ENCODE results near the gene TOP2B. TPM values are rescaled to one million over a fixed set of nuclear protein-coding genes. Genes with fewer than 3 reads are reported as not detected.

TOP2B gene
- total and polyA plus RNA-seq, 5 experiments from 2014 or later = 65.7 to 199 (median 122) TPM

DNA sequence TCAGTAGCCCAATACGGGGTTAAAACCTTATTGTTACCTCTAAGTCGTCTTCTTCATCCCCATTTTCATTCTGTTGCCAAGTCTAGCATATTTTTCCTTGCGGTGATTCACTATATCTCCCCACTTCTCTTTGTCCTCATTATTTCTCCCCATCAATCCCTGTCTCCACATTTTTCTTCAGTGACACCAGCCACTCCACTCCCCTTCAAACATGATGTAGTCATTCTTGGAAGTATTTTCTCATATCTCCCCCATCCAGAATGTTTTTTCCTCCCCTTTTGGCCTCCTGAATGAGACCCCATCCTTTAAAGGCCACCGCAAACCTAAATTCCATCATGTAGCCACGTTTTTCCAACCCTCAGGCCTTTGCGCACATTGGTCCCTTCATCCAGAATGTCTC is 105.9 kb downstream of the TOP2B start:
- no peaks in the 10 kb centered on the region for H3K4me1 Mint-ChIP-seq
- POLR2A ChIA-PET = no interaction called here
- H3K27ac Mint-ChIP-seq = no peak overlapping the region
- peaks cover 0 to 9% (median 2%) of the 10 kb centered on the region in 5 donors for H3K27me3 Mint-ChIP-seq
- H3K4me3 Mint-ChIP-seq = no peak overlapping the region
- H3K36me3 Mint-ChIP-seq = no peaks in the 10 kb centered on the region
- ATAC-seq (no peak), DNase-seq (no peak)
- H3K9me3 Mint-ChIP-seq = no peaks in the 10 kb centered on the region

DNA sequence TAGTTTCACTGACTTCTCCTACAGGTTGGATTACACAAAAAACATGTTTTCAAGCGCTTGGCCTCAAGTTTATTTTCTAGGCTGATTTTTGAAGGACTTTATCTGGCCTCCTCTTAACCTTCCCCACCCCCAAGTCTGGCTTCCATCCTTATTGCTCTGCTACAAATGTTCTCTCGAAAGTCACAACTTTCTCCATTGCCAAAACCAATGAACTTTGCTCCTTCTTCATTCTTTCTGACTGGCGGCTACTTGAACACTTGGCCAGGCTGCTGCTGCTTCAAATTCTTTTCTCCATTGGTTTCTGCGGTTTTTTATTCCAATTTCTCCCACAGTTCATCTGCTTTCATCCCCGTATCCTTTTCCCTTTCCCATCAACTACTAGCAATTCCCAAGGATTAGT is 106.6 kb downstream of the TOP2B start:
- ATAC-seq = no peak
- Mint-ChIP-seq H3K4me1 (no peaks in the 10 kb centered on the region), H3K36me3 (no peaks in the 10 kb centered on the region), H3K27me3 (peaks cover 0 to 9% (median 2%) of the 10 kb centered on the region in 5 donors), H3K27ac (no peak overlapping the region), H3K9me3 (no peaks in the 10 kb centered on the region), H3K4me3 (no peak overlapping the region)
- DNase-seq = no peak
- POLR2A ChIA-PET = no interaction called here

GRCh38 chr3:25557694-25558093 is 107.0 kb downstream of the TOP2B start:
- Mint-ChIP-seq H3K27me3 (peaks cover 0 to 9% (median 2%) of the 10 kb centered on the region in 5 donors), H3K36me3 (no peaks in the 10 kb centered on the region), H3K9me3 (no peaks in the 10 kb centered on the region), H3K27ac (no peak overlapping the region), H3K4me3 (no peak overlapping the region), H3K4me1 (no peaks in the 10 kb centered on the region)
- POLR2A ChIA-PET = no interaction called here
- ATAC-seq = no peak
- no peak for DNase-seq

- Mint-ChIP-seq H3K27ac (no peak overlapping the region), H3K9me3 (no peaks in the 10 kb centered on the region), H3K27me3 (peaks cover 0 to 4% (median 2%) of the 10 kb centered on the region in 5 donors), H3K4me3 (no peak overlapping the region), H3K36me3 (no peaks in the 10 kb centered on the region), H3K4me1 (no peaks in the 10 kb centered on the region)
- no peak for ATAC-seq
- DNase-seq = no peak
- POLR2A ChIA-PET = no interaction called here
Measured at GRCh38 chr3:25556447-25556846, 108.3 kb downstream of the TOP2B start.

DNA sequence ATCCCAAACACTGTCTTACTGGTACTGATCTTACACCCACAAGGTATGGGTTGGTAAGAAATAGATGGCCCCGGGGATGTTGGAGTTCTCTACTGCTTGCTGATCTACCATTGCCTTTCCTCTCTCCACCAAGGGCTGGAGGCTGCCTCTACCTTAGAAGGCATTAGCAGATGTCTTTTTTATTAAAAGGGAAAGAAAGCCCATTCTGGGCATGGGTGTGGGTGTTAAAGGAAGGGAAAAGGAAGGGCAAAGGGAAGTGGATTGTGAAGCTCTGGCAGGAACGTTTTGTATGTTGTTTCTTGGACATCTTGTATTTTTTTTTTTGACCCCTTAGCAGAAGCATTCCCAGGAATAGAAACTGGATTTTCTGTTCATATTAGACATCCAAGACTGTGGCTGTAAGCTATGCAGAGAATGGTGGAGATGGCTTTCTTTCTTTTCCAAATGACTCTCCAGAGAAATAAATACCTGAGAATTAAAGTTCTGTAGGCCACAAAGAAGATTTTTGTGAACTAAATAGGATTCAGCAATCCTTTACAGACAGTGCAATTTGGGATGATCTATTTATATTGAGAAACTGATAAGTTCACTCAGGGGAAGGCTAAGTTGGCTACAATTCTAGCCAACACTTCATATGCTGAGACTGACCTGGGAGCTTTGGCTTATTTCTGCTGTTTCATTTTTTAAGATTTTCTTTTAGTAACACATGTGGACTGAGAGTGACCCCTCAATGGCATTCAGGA is 108.8 kb downstream of the TOP2B start:
- Mint-ChIP-seq H3K4me3 (no peak overlapping the region), H3K36me3 (no peaks in the 10 kb centered on the region), H3K27me3 (peaks cover 0 to 6% (median 2%) of the 10 kb centered on the region in 5 donors), H3K27ac (no peak overlapping the region), H3K9me3 (no peaks in the 10 kb centered on the region), H3K4me1 (no peaks in the 10 kb centered on the region)
- DNase-seq (no peak), ATAC-seq (no peak)
- POLR2A ChIA-PET = no interaction called here

DNA sequence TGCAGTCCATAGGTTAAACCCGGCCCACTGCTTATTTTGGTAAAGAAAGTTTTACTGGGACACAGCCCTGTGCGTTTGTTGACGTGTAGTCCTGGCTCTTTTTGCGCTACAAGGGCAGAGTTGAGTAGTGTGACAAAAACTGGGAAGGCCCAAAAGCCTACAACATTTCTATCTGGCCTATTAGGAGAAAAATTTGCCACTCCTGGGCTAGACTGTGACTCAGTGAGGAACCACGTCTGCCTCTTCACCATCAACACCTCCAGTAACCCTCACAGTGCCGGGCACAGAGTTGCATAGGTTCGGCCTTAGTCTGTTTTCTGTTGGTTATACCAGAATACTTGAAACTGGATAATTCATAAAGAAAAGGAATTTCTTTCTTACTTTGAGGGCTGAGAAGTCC is 110.3 kb downstream of the TOP2B start:
- Mint-ChIP-seq H3K27ac (no peak overlapping the region), H3K27me3 (peaks cover 0 to 6% (median 2%) of the 10 kb centered on the region in 5 donors), H3K36me3 (no peaks in the 10 kb centered on the region), H3K9me3 (no peaks in the 10 kb centered on the region), H3K4me1 (no peaks in the 10 kb centered on the region), H3K4me3 (no peak overlapping the region)
- no peak for DNase-seq
- POLR2A ChIA-PET = no interaction called here
- ATAC-seq = no peak

DNA sequence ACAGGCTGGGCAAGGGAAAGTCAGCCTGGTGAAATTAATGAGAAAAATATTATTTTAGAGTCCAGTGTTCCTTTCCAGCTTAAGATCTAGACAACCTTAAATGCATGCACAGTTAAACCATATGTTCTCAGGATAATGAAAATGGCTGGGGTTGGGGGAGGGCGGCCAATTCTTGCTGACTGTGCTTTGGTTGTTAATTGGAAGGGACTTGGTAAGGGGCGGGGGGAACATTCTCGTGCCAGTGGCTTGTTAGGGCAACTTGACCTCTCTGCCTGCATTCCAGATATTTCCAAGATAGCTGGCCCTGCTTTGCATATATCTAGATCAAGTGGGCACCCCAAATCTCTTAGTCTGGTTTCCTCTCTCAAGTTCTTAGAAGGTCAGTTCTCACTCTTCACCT is 112.5 kb downstream of the TOP2B start:
- Mint-ChIP-seq H3K4me1 (no peaks in the 10 kb centered on the region), H3K9me3 (no peaks in the 10 kb centered on the region), H3K27ac (no peak overlapping the region), H3K27me3 (peaks cover 0 to 6% (median 2%) of the 10 kb centered on the region in 5 donors), H3K36me3 (no peaks in the 10 kb centered on the region), H3K4me3 (no peak overlapping the region)
- ATAC-seq = no peak
- DNase-seq = no peak
- POLR2A ChIA-PET = no interaction called here

DNA sequence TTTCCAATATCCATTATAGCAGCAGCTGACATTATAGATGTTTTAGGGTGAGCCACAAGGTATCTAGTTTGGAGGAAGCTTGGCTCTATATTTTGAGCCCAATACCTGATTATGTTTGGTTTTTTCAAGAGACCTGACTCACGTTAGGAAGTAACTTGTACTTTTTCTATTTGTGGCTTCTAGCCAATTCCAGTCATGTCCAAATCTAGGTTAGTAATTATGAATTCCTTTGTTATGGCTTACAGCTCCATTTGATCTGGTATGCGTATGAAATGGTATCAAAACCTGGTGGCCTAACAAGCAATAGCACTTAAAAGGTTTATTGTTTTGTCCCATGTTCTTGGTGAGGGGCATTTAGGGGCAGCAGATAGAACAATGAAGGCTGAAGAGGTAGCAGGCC is 115.9 kb downstream of the TOP2B start:
- Mint-ChIP-seq H3K4me3 (no peak overlapping the region), H3K4me1 (peaks cover 0 to 2% (median 0%) of the 10 kb centered on the region in 4 donors), H3K9me3 (no peaks in the 10 kb centered on the region), H3K36me3 (no peaks in the 10 kb centered on the region), H3K27ac (no peak overlapping the region), H3K27me3 (peaks cover 0 to 11% (median 7%) of the 10 kb centered on the region in 5 donors)
- ATAC-seq (no peak), DNase-seq (no peak)
- POLR2A ChIA-PET = no interaction called here

- Mint-ChIP-seq H3K4me3 (no peak overlapping the region), H3K36me3 (no peaks in the 10 kb centered on the region), H3K4me1 (peaks cover 0 to 2% (median 0%) of the 10 kb centered on the region in 4 donors), H3K27me3 (peaks cover 0 to 11% (median 6%) of the 10 kb centered on the region in 5 donors), H3K9me3 (no peaks in the 10 kb centered on the region), H3K27ac (no peak overlapping the region)
- DNase-seq (no peak), ATAC-seq (no peak)
- POLR2A ChIA-PET = no interaction called here
Measured at GRCh38 chr3:25547943-25548674, 116.6 kb downstream of the TOP2B start.

Small RNA genes within 50 kb of the gene (microRNA-seq; reads per million reads assigned to microRNA genes)
- not detected for gene MIR4442 (ENCODE audit: borderline microRNAs expressed)

Other genes with a start within 250 kb of the TOP2B start
- not detected for gene RARB, start 236.6 kb downstream of the TOP2B start, total RNA-seq
- gene RARB, start 236.6 kb downstream of the TOP2B start, polyA plus RNA-seq = under 1 TPM in 1 of 3 donors, not detected in 2; 0.09 TPM
- gene NGLY1, start 118.5 kb upstream of the TOP2B start, total RNA-seq = 10 to 100 TPM; 86.4 to 92.4 TPM
- 10 to 100 TPM; 33.4 to 52.0 (median 33.9) TPM for gene NGLY1, start 118.5 kb upstream of the TOP2B start, polyA plus RNA-seq
- 10 to 100 TPM; 12.3 to 13.6 TPM for gene OXSM, start 125.2 kb upstream of the TOP2B start, total RNA-seq
- gene OXSM, start 125.2 kb upstream of the TOP2B start, polyA plus RNA-seq = 10 to 100 TPM; 10.3 to 14.4 (median 11.4) TPM